SK-N-SH treated with all-trans-retinoic acid at 6 μM for 48 hours (cell line): ENCODE data around the gene TPRKB.

ENCODE experiments used
- ATAC-seq: fragments of 200-7000 bp; cut with Tn5 transposase; 3 replicates; pipeline ENCODE4 v1.9.1; 2020; ENCODE audit warnings: mild to moderate bottlenecking, moderate library complexity
- CSDC2 ChIP-seq: fragments of 250-450 bp; sonication (Bioruptor Pico); IDR thresholded peaks from 2 replicates; pipeline ENCODE4 v1.5.0; 2020; ENCODE audit warnings: mild to moderate bottlenecking, moderate library complexity
- CSRNP3 ChIP-seq: fragments of 250-450 bp; sonication (Bioruptor Pico); IDR thresholded peaks from 2 replicates; pipeline ENCODE4 v1.5.1; 2021; ENCODE audit warnings: mild to moderate bottlenecking, moderate library complexity
- ESRRG ChIP-seq: fragments of 250-450 bp; sonication (Bioruptor Pico); IDR thresholded peaks from 2 replicates; pipeline ENCODE4 v1.6.1; 2021; ENCODE audit warnings: mild to moderate bottlenecking
- GLIS3 ChIP-seq: fragments of 250-450 bp; sonication (Bioruptor Pico); IDR thresholded peaks from 2 replicates; pipeline ENCODE4 v1.5.0; 2020; ENCODE audit warnings: mild to moderate bottlenecking, moderate library complexity
- ISL1 ChIP-seq: fragments of 250-450 bp; sonication (Bioruptor Pico); IDR thresholded peaks from 2 replicates; pipeline ENCODE4 v2.1.2; 2022; ENCODE audit warnings: mild to moderate bottlenecking, moderate library complexity
- PATZ1 ChIP-seq: fragments of 250-450 bp; sonication (Bioruptor Pico); IDR thresholded peaks from 2 replicates; pipeline ENCODE4 v1.8.0; 2020; ENCODE audit warnings: mild to moderate bottlenecking, moderate library complexity, borderline replicate concordance
- POU6F1 ChIP-seq: fragments of 250-450 bp; sonication (Bioruptor Pico); IDR thresholded peaks from 2 replicates; pipeline ENCODE4 v1.8.0; 2021; ENCODE audit warnings: low read depth, mild to moderate bottlenecking, moderate library complexity, borderline replicate concordance
- PPARA ChIP-seq: fragments of 250-450 bp; sonication (Bioruptor Pico); IDR thresholded peaks from 2 replicates; pipeline ENCODE4 v1.5.0; 2020; ENCODE audit warnings: mild to moderate bottlenecking, borderline replicate concordance
- RARB ChIP-seq: fragments of 250-450 bp; sonication (Bioruptor Pico); IDR thresholded peaks from 2 replicates; pipeline ENCODE4 v1.8.0; 2021; ENCODE audit warnings: mild to moderate bottlenecking, moderate library complexity
- SNAI2 ChIP-seq: fragments of 250-450 bp; sonication (Bioruptor Pico); IDR thresholded peaks from 2 replicates; pipeline ENCODE4 v1.5.0; 2020; ENCODE audit warnings: mild to moderate bottlenecking, moderate library complexity
- TCF4 ChIP-seq: fragments of 250-450 bp; sonication (Bioruptor Pico); IDR thresholded peaks from 2 replicates; pipeline ENCODE4 v1.8.0; 2021; ENCODE audit warnings: mild to moderate bottlenecking, moderate library complexity, borderline replicate concordance
- TOX ChIP-seq: fragments of 250-450 bp; sonication (Bioruptor Pico); IDR thresholded peaks from 2 replicates; pipeline ENCODE4 v1.8.0; 2021; ENCODE audit warnings: mild to moderate bottlenecking, moderate library complexity, borderline replicate concordance
- TSHZ2 ChIP-seq: fragments of 250-450 bp; sonication (Bioruptor Pico); IDR thresholded peaks from 2 replicates; pipeline ENCODE4 v1.5.0; 2020; ENCODE audit warnings: mild to moderate bottlenecking, moderate library complexity
- ZC3H10 ChIP-seq: fragments of 250-450 bp; sonication (Bioruptor Pico); IDR thresholded peaks from 2 replicates; pipeline ENCODE4 v1.5.1; 2021; ENCODE audit warnings: mild to moderate bottlenecking, moderate library complexity
- ZFP3 ChIP-seq: fragments of 250-450 bp; sonication (Bioruptor Pico); IDR thresholded peaks from 2 replicates; pipeline ENCODE4 v1.5.0; 2020; ENCODE audit warnings: mild to moderate bottlenecking, moderate library complexity
- ZNF565 ChIP-seq: fragments of 450-650 bp; formaldehyde crosslinking; conservative IDR thresholded peaks from 2 replicates; pipeline ENCODE4 v1.5.0; 2020; ENCODE audit warnings: low read depth, mild to moderate bottlenecking, moderate library complexity
- ZNF70 ChIP-seq: fragments of 450-650 bp; formaldehyde crosslinking; IDR thresholded peaks from 2 replicates; pipeline ENCODE4 v1.5.0; 2020; ENCODE audit warnings: mild to moderate bottlenecking, moderate library complexity
- ZNF8 ChIP-seq: fragments of 450-650 bp; formaldehyde crosslinking; IDR thresholded peaks from 2 replicates; pipeline ENCODE4 v1.5.0; 2020; ENCODE audit warnings: mild to moderate bottlenecking, moderate library complexity

Gene TPRKB

GRCh38 chr2:73746877-73747208, 9.7 kb upstream of the TPRKB start:
- ATAC-seq: no peak
- TF ChIP-seq ISL1 (CRISPR knock-in tag) (no peak), TSHZ2 (no peak)

GRCh38 chr2:73746015-73746876, 9.1 kb upstream of the TPRKB start:
- TF ChIP-seq ZNF565 (CRISPR knock-in tag) (no peak), ZFP3 (CRISPR knock-in tag) (no peak), TOX (no peak), SNAI2 (CRISPR knock-in tag) (no peak), PPARA (no peak), ZC3H10 (CRISPR knock-in tag) (no peak), RARB (CRISPR knock-in tag) (no peak), GLIS3 (CRISPR knock-in tag) (no peak), CSDC2 (no peak), ESRRG (CRISPR knock-in tag) (no peak), PATZ1 (CRISPR knock-in tag) (no peak), ISL1 (CRISPR knock-in tag) (no peak), ZNF70 (CRISPR knock-in tag) (no peak), CSRNP3 (CRISPR knock-in tag) (no peak)
- TF ChIP-seq, all 23 proteins: peak for 0
- no peak for ATAC-seq

GRCh38 chr2:73740767-73741166, 3.6 kb upstream of the TPRKB start:
- TF ChIP-seq GLIS3 (CRISPR knock-in tag): no peak
- TF ChIP-seq TSHZ2: no peak
- TF ChIP-seq ZC3H10 (CRISPR knock-in tag): no peak
- TF ChIP-seq ZNF70 (CRISPR knock-in tag): no peak
- TF ChIP-seq TCF4 (CRISPR knock-in tag): no peak
- TF ChIP-seq POU6F1 (CRISPR knock-in tag): no peak
- no peak for TF ChIP-seq RARB (CRISPR knock-in tag)
- TF ChIP-seq ZNF8 (CRISPR knock-in tag): no peak
- TF ChIP-seq CSDC2: no peak
- no peak for TF ChIP-seq ZFP3 (CRISPR knock-in tag)
- no peak for TF ChIP-seq TOX
- TF ChIP-seq, all 23 proteins: peak for 0
- ATAC-seq: no peak
